HG03354 (cell line): Measurements from ENCODE around the gene LDLRAD4.

Experiments used
- ATAC-seq: cut with Tn5 transposase; IDR thresholded peaks from one replicate; pipeline ENCODE4 v1.9.1; 2021; ENCODE audit warnings: mild to moderate bottlenecking; ENCODE audit not compliant: unreplicated experiment, poor library complexity, severe bottlenecking

Gene LDLRAD4

GRCh38 chr18:13218368-13218991 is at the start of gene LDLRAD4:
TSS of gene LDLRAD4 (plus strand) at chr18:13218760.
- no peak for ATAC-seq

GRCh38 chr18:13173578-13174145 is 44.9 kb upstream of the LDLRAD4 start:
- ATAC-seq: no peak

GRCh38 chr18:13175266-13175665 is 43.3 kb upstream of the LDLRAD4 start:
- ATAC-seq: no peak

GRCh38 chr18:13175754-13176210 is 42.8 kb upstream of the LDLRAD4 start:
- no peak for ATAC-seq

GRCh38 chr18:13176847-13177246 is 41.7 kb upstream of the LDLRAD4 start:
- ATAC-seq: no peak

- no peak for ATAC-seq
Observed at GRCh38 chr18:13178197-13178596, 40.4 kb upstream of the LDLRAD4 start.

- no peak for ATAC-seq
Observed at GRCh38 chr18:13178976-13179375, 39.6 kb upstream of the LDLRAD4 start.

- no peak for ATAC-seq
Observed at GRCh38 chr18:13179566-13180113, 38.9 kb upstream of the LDLRAD4 start.

GRCh38 chr18:13180614-13181375 is 37.8 kb upstream of the LDLRAD4 start:
- ATAC-seq: no peak

- ATAC-seq: no peak
Observed at GRCh38 chr18:13181765-13182164, 36.8 kb upstream of the LDLRAD4 start.

GRCh38 chr18:13183359-13183758 is 35.2 kb upstream of the LDLRAD4 start:
- no peak for ATAC-seq

- ATAC-seq: no peak
Observed at GRCh38 chr18:13183790-13184189, 34.8 kb upstream of the LDLRAD4 start.

- no peak for ATAC-seq
Observed at GRCh38 chr18:13184396-13184795, 34.2 kb upstream of the LDLRAD4 start.

- ATAC-seq: no peak
Observed at GRCh38 chr18:13185675-13186198, 32.8 kb upstream of the LDLRAD4 start.

- no peak for ATAC-seq
Observed at GRCh38 chr18:13186687-13187086, 31.9 kb upstream of the LDLRAD4 start.

- ATAC-seq: no peak
Observed at GRCh38 chr18:13187498-13187897, 31.1 kb upstream of the LDLRAD4 start.

GRCh38 chr18:13191031-13191430 is 27.5 kb upstream of the LDLRAD4 start:
- ATAC-seq: no peak

GRCh38 chr18:13191779-13192178 is 26.8 kb upstream of the LDLRAD4 start:
- no peak for ATAC-seq

- no peak for ATAC-seq
Observed at GRCh38 chr18:13192970-13193369, 25.6 kb upstream of the LDLRAD4 start.

GRCh38 chr18:13194239-13194638 is 24.3 kb upstream of the LDLRAD4 start:
- ATAC-seq: no peak
